HepG2 (cell line): ENCODE measurements around the gene PRDX2. TPM values are rescaled to one million over a fixed set of nuclear protein-coding genes. Genes with fewer than 3 reads are reported as not detected.
A peak's percentile ranks its signal among the peaks of the same experiment; 100 is the strongest.

Source experiments
- CBFB ChIP-seq: sonication (generic); formaldehyde crosslinking; IDR thresholded peaks from 2 replicates; pipeline ENCODE4 v1.4.0; 2020; ENCODE audit warnings: missing genetic modification reagents
- FOSL1 ChIP-seq: sonication (generic); formaldehyde crosslinking; IDR thresholded peaks from 2 replicates; pipeline ENCODE4 v1.9.0; 2021; ENCODE audit warnings: missing genetic modification reagents, borderline replicate concordance
- FOXO1 ChIP-seq: sonication (generic); formaldehyde crosslinking; IDR thresholded peaks from 2 replicates; pipeline ENCODE4 v1.4.0; 2020; ENCODE audit warnings: missing genetic modification reagents
- IRF2 ChIP-seq: IDR thresholded peaks from 2 replicates; pipeline ENCODE4 v1.6.1; 2018; ENCODE audit warnings: missing genetic modification reagents, missing compliant biosample characterization
- NR3C1 ChIP-seq: sonication (generic); formaldehyde crosslinking; IDR thresholded peaks from 2 replicates; pipeline ENCODE4 v1.4.0; 2020; ENCODE audit warnings: missing genetic modification reagents
- RAD21 ChIP-seq: fragments of 450-650 bp; formaldehyde crosslinking; IDR thresholded peaks from 2 replicates; pipeline ENCODE4 v1.5.0; 2020; ENCODE audit warnings: mild to moderate bottlenecking
- SALL2 ChIP-seq: sonication (generic); formaldehyde crosslinking; IDR thresholded peaks from 2 replicates; pipeline ENCODE4 v1.8.1; 2023; ENCODE audit warnings: mild to moderate bottlenecking, missing genetic modification reagents, inconsistent platforms
- ZNF331 ChIP-seq: sonication (generic); formaldehyde crosslinking; IDR thresholded peaks from 2 replicates; pipeline ENCODE4 v1.4.0; 2020; ENCODE audit warnings: missing genetic modification reagents
- polyA plus RNA-seq, 8 experiments: library from polyadenylated mRNA; depleted of rRNA in 3 of 8; stranded (reverse) in 7 of 8; unstranded in 1 of 8; fragments of >200 nt; fragmentation: Illumina TruSeq in 4 of 8; extraction: Trizol in 4 of 8; gene quantifications; 2 replicates each; pipeline versions ENCODE4 v1.2.1 to v1.2.3, GENCODE V29; 2011 to 2016; ENCODE audit warnings: low read depth in 4 of 8, missing spikeins in 1 of 8, mixed read lengths in 1 of 8; ENCODE audit not compliant: insufficient read depth in 1 of 8
- total RNA-seq, 5 experiments: library from RNA; depleted of rRNA; stranded (reverse); fragments of >200 nt; fragmentation: Illumina TruSeq; extraction: Trizol; gene quantifications; 2 replicates each; pipeline ENCODE4 v1.2.3, GENCODE V29; 2016; ENCODE audit warnings: low read depth in 1 of 5
- TF ChIP-seq, protein P1 (sequence below): sonication (generic); formaldehyde crosslinking; conservative IDR thresholded peaks from 2 replicates; pipeline ENCODE4 v1.4.0; 2020; ENCODE audit warnings: missing genetic modification reagents
- TF ChIP-seq, protein P2 (sequence below): IDR thresholded peaks from 2 replicates; pipeline ENCODE4 v1.4.0; 2020; ENCODE audit warnings: mild to moderate bottlenecking, missing genetic modification reagents
- TF ChIP-seq, protein P3 (sequence below): sonication (generic); formaldehyde crosslinking; IDR thresholded peaks from 2 replicates; pipeline ENCODE4 v1.9.0; 2021; ENCODE audit warnings: missing genetic modification reagents, borderline replicate concordance

Gene PRDX2
- total and polyA plus RNA-seq, 2 of the 13 experiments (the other 11 are each of a cell fraction or from before 2014, with no cell fraction given), result 218 to 381 TPM

DNA sequence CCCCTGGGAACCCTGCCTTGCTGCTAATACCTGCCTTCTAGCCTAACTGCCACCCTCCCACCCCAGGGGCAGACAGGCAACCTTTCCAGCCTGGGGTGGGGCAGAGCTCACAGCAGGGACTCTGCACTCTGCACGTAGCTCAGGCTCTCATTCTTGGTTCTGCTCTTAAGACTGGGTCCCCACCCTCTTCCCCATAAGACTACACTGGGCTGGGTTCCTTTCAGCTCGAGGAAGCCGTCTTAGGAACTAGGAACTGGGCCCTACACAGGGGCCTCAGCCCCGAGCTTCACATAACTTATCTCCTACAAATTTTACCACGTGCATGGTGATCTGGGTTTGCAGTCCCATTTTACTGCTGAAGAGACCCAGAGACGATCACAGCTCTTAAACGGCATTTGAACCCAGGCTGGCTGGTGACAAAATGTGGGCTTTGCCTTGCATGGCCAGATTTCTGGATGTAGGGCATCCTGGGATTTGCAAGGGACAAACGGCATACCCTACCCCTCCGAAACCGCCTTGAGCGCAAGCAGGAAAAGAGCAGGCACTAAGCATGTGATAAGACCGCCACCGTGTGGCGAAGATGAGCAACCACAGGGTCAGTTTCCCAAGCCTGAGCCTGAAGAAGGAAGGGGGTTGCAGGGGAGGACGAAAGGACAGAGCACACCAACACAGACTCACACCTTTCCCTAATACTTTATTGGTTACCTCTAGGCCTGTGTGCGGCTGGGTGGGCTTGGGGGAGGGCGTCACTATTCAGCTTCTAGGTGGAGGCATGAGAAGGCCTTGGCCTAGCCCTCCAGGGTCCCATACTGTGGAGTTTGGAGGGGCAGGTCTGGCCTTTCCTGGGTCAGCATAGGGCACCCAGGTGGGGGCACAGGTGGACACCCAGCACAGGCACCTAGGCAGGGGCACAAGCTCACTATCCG is 5.2 kb downstream of the PRDX2 start (continued):
- TF ChIP-seq IRF2 (CRISPR knock-in tag) (peak; percentile 67; the same call in 1 of the 2 replicates), RAD21 (CRISPR knock-in tag) (peak; percentile 96), FOXO1 (no peak), ZNF331 (peak; percentile 54; the same call in 1 of the 2 replicates), SALL2 (CRISPR knock-in tag) (peak; percentile 29; the same call in 1 of the 2 replicates), FOSL1 (CRISPR knock-in tag) (no peak), CBFB (CRISPR knock-in tag) (peak; percentile 45; the same call in 1 of the 2 replicates), NR3C1 (no peak)
- TF ChIP-seq, protein P1, sequence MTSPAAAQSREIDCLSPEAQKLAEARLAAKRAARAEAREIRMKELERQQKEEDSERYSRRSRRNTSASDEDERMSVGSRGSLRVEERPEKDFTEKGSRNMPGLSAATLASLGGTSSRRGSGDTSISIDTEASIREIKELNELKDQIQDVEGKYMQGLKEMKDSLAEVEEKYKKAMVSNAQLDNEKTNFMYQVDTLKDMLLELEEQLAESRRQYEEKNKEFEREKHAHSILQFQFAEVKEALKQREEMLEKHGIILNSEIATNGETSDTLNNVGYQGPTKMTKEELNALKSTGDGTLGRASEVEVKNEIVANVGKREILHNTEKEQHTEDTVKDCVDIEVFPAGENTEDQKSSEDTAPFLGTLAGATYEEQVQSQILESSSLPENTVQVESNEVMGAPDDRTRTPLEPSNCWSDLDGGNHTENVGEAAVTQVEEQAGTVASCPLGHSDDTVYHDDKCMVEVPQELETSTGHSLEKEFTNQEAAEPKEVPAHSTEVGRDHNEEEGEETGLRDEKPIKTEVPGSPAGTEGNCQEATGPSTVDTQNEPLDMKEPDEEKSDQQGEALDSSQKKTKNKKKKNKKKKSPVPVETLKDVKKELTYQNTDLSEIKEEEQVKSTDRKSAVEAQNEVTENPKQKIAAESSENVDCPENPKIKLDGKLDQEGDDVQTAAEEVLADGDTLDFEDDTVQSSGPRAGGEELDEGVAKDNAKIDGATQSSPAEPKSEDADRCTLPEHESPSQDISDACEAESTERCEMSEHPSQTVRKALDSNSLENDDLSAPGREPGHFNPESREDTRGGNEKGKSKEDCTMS (CRISPR knock-in tag), result no peak
- TF ChIP-seq, protein P2, sequence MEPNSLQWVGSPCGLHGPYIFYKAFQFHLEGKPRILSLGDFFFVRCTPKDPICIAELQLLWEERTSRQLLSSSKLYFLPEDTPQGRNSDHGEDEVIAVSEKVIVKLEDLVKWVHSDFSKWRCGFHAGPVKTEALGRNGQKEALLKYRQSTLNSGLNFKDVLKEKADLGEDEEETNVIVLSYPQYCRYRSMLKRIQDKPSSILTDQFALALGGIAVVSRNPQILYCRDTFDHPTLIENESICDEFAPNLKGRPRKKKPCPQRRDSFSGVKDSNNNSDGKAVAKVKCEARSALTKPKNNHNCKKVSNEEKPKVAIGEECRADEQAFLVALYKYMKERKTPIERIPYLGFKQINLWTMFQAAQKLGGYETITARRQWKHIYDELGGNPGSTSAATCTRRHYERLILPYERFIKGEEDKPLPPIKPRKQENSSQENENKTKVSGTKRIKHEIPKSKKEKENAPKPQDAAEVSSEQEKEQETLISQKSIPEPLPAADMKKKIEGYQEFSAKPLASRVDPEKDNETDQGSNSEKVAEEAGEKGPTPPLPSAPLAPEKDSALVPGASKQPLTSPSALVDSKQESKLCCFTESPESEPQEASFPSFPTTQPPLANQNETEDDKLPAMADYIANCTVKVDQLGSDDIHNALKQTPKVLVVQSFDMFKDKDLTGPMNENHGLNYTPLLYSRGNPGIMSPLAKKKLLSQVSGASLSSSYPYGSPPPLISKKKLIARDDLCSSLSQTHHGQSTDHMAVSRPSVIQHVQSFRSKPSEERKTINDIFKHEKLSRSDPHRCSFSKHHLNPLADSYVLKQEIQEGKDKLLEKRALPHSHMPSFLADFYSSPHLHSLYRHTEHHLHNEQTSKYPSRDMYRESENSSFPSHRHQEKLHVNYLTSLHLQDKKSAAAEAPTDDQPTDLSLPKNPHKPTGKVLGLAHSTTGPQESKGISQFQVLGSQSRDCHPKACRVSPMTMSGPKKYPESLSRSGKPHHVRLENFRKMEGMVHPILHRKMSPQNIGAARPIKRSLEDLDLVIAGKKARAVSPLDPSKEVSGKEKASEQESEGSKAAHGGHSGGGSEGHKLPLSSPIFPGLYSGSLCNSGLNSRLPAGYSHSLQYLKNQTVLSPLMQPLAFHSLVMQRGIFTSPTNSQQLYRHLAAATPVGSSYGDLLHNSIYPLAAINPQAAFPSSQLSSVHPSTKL (CRISPR knock-in tag), result no peak
- TF ChIP-seq, protein P3, sequence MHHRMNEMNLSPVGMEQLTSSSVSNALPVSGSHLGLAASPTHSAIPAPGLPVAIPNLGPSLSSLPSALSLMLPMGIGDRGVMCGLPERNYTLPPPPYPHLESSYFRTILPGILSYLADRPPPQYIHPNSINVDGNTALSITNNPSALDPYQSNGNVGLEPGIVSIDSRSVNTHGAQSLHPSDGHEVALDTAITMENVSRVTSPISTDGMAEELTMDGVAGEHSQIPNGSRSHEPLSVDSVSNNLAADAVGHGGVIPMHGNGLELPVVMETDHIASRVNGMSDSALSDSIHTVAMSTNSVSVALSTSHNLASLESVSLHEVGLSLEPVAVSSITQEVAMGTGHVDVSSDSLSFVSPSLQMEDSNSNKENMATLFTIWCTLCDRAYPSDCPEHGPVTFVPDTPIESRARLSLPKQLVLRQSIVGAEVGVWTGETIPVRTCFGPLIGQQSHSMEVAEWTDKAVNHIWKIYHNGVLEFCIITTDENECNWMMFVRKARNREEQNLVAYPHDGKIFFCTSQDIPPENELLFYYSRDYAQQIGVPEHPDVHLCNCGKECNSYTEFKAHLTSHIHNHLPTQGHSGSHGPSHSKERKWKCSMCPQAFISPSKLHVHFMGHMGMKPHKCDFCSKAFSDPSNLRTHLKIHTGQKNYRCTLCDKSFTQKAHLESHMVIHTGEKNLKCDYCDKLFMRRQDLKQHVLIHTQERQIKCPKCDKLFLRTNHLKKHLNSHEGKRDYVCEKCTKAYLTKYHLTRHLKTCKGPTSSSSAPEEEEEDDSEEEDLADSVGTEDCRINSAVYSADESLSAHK (CRISPR knock-in tag), result no peak
